GM18520 (cell line): ENCODE results near the gene TNNT3.

ENCODE experiments used
- ATAC-seq: cut with Tn5 transposase; IDR thresholded peaks from one replicate; pipeline ENCODE4 v1.9.1; 2021; ENCODE audit not compliant: unreplicated experiment

The TNNT3 gene

DNA sequence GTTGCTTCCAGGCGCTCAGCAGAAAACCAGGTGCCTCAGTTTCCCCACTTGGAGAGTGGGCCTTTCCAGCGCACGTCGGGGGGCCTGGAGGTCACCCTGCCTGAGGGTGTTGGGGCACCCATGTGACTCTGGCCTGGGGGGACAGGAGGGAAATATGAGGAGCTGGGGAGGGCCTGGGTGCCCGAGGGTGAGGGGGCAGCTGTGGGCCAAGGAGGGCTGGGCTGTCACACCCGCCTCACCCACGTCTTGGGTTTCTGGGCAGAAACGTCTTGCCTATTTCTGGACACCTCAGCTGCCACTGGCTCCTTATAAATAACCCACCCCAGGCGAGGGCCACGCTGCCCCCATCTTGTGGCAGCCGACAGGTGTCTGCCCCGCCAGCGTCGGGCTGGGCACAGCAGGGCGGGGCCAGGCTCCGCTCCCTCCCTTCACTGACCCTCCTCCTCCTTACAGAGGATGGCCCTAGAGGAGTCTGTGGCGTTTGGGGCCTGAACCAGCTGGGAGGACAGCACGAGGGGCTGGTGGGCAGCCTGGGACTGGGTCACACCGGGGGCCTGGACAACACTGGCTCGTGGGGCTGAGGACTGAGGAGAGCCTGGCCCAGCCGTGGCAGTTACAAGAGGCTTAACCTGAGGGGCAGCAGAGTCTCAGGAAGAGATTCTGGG, 1.5 kb downstream of the TNNT3 start:
- ATAC-seq = no peak

DNA sequence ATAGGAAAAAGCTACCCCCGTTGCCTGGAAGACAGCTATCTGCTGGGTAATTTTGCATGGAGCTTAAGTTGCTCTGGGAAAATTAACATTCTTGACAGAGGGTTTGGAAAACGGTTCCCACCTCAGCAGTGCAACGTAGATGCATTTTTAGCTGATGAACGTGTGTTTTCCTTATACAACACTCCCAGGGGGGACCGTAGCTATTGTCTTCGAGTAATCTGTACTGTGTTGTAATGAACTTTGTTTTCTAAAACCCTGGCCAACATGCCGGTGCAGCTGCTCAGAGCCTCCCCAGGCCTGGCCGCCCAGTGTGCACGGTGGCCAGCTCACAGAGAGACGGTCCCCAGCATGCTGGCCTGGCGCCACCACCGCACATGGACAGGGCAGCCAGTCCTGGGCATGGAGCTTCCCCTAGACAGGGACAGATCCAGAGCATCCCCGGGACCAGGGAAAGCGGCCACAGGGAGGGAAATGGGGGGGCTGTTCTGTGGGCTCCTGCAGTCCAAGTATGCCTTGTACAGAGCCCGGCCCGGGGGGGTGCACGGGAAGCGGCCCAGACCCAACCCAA, 2.2 kb downstream of the TNNT3 start:
- ATAC-seq = no peak

DNA sequence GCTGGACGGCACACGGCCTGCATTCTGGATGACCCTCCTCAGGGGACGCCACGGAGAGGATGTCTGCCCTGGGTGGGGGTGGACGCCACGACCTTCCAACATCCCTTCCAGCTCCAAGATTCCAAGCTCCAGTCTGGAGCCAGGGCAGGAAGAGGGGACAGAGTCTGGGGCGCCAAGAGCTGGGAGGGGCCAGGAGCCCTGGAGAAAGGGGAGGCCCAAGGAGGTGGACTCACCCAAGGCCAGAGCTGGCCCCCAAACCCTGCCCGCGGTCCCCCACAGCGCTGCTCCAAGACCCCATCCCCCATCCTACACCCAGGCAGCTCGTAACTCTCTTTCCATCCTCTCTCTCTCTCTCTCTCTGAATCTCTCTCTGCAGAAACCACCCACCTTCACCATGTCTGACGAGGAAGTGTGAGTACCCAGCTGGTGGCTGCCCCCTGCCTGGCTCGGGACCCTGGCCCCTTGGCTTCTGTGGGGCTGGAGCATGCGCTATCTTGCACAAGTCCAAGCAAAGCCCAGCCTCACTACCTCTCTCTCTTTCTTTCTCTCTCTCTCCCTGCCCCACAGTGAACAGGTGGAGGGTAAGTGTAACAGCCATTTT, 3.1 kb downstream of the TNNT3 start:
- no peak for ATAC-seq

DNA sequence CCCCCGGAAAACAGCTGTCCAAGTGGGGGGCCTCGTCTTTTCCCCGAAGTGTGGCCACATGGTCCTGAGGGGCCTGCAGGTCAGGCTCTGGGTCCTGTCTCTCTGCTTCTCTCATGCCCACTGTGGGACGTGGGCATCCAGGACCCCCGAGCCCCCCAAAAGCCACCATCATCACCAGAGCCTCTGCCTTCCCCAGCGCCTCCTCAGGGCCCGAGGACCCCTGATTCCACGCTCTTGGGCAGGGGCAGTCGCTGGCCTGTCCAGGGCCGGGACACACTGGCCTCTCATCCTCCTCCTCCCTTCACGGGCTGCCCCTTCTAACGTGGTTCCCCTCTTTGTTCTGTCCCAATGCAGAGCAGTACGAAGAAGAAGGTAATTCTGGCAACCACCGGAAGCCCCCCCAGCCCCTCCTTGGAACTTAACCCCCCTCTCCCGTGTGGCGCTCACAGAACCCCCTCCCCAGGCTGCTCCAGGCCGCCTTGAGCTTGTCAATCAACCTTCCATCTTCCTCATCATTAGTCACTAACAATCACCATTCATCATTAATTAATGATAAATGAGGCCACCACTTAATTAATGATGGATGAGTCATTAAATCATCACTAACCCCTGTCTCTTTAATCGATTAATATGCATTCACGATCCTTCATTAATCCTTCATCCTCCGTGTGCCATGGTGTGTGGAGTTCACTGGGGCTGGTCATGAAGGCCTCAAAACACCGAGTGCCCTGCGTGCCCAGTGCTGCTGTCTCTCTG, 3.9 kb downstream of the TNNT3 start:
- ATAC-seq = no peak

DNA sequence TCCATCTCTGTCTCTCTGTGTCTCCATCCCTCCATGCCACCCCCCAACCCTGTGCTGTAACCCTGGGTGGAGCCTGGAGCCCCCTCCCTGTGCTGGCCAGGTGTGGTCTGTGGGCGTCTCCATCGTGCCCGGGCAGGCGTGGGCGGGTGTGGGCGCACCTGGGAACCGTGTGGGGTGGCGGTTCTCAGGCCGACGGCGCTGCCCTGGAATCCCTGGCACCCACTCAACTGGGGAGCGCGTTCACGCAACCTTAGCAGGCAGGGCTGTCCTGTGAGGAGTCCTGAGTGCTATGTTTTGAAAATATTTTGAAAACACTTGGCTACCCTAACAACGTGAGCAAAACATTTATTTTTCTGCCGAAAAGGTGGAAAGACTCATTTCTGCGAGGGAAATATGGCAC, 4.7 kb downstream of the TNNT3 start:
- ATAC-seq = no peak

DNA sequence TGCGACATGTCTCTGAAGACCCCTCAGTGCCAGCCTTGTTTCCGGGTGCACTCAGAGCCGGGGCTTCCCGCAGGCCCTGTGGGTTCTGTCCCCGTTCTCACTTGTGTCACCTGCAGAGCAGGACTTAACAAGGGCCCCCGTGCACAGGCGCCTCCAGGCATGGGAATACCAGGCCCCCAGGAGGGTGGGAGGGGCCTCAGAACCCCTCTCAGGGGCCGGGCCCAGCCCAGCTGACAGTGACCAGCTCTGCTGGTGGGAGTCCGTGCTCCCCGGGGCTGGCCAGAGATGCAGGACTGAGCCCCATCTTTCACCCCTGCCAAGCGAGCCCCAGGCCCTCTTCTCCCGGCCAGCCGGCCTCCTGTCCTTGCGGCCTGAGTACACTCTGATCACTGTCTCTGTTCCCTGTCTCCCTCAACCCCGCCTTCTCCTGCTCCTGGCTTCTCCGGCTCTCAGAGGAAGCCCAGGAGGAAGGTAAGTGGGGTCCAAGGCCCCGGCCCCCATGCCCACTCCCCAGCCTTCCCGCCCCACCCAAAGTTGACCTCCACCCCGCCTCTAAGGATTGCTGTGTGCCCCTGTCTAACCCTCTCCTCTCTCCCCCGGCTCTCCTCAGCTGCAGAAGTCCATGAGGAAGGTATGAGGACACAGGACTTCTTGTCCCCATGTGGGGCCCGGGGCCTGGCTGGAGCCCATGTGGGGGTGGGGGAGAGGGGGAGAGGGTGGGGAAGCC, 5.3 kb downstream of the TNNT3 start:
- ATAC-seq = no peak

DNA sequence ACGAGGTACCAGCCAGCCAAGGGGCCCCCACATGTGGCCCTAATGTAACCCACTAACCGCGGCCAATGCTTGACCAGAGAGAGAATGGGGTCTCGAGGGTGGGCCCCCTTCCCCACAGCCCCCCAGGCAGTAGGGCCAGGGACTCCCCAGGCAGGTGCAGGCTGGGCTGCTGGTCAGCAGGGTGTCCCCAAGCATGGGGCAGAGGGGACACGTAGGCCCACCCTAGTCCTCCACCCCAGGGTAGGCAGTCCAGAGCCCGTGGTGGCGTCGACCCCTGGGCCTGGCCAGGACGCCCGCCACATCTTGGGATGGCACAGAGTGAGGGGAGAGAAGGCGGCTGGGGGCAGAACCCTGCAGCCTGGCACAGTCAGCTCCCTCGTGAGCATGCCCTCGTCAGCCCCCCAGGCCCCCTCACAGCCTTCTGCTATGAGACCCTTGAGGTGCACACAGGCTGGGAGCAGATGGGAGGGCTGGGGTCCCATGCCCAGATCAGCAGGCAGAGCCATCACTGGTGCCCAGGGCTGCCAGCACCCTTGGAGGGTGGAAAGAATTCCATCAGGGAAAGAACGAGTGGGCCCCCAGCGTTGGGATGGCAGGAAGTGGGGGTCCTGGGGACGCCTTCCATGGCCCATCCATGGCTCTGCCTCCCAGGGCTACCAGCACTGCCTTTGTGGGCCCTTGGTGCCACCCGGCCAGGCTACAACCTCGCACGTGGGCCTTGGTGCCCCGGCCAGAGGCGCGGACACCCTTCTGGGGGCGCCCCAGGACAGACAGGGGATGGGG, 6.1 kb downstream of the TNNT3 start:
- ATAC-seq = no peak

DNA sequence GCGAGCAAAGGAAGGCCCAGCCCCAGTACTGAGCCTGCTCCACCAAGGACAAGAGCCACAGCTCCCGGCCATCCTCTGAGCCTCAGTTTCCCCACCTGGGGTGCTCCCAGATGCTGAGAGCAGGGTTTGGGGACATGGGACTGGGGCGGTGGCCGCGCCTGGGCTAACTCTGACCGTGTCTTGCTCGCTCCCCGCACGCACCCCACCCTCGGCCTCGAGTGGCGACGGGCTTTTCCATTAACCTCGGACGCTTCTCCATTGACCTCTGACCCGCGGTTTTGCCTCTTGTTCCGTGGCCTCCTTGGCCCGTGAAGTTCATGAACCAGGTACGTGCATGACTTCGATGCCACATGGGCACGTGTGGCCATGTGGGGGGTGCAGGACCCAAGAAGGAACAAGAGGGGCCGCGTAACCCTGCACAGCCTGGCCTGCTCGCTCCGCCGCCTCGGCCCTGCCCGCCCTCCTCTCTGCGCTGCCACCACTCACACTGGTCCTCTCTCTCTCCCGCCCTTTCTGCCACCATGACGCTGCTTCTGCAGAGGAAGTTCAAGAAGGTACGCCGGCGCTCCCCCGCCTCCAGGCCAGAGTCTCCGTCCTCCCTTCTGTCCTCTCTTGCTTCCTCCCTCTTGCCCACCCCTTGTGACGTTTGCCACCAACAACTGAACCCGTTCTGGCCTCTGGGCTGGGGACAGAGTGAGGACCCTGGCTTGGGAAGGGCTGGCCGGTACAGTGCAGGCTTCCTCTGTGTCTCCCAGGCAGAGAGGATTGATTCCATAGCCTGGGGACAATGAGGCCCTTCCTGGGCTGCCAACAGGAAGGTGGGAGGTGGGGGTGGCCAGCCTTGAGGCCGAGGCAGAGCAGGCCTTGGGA, 6.9 kb downstream of the TNNT3 start:
- no peak for ATAC-seq

DNA sequence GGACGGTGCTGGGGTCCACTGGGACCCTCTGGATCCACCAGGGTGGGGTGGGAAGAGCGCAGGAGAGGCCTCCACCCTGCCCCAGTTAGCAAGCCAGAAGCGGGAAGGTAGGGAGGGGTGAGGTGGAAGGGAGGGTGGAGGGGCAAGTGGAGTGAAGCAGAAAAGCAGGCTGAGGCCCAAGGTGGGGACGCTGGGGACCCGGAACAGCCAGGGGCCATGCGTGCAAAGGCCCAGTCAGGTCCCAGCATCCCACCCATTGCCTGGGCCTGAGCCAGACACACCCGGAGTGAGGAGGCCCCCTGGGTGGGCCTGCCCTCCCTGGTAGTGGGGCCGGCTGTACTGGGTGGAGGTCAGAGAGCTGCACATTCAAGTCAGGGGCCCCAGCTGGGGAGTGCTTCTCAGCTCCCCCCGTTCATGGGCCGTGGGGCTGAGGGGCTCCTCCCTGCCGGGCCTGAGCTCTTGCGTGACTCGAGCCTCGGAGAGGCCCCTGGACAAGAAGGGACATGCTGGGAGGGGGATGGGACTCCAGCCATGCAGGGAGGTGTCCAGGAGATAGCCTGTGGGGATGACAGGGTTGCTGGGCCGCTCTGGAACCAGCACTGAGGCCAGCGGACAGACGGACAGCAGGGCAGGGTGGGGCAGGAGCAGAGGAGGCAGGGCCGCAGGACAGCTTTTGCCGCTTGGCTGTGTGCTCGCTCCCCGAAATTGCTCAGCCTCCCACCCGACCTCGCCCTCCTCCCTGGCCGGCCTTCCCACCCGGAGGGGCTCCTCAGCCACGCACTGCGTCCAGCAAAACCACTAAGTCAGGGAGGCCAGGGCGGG, 7.7 kb downstream of the TNNT3 start:
- ATAC-seq = no peak

DNA sequence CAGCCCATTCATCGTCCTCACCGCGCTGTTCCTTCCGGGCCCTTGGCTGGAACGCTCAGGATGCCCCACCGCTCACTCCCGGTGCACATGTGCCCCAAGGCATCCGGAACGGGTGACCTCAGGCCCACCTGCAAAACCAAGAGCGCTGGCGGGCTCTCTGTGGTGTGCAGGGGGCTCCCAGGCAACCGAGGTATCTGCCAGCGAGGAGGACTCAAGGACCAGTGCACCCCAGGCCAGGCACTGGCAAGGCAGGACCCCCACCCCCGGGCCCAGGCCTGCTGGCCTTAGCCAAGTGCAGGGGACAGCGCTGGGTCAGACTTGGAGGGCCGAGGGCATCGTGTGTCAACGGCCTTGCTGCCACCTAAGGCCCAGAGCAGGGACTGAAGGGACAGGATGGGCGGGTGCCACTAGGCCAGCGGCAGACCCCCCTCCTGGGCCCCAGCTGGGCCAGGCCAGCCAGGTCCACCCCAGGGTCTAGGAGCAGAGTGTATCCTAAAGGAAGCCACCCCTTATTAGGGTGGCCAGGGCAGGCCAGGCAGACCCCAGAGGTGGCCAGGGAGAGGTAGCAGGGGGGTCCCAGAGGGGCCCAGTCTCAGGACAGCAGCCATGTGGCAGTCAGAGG, 8.5 kb downstream of the TNNT3 start:
- no peak for ATAC-seq

DNA sequence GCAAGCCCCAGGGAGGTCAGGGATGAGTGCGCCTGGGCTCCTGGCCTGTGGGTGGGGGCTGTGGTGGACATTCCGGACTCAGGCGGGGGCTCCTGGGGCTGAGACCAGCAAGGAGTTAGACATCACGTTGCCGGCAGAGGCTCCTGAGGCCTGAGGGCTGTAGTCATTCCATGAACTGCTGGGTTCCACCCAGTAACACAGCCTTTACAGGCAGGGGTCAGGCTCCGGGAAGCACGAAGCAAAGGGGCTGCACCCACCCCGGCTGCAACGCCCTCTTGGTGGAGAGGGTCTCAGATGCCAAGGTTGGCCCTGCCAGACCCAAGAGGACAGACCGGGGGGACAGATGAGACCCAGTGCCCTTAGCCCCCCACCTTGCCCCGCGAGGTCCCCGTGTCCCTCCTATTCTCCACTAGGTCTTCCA, 9.0 kb downstream of the TNNT3 start:
- no peak for ATAC-seq

DNA sequence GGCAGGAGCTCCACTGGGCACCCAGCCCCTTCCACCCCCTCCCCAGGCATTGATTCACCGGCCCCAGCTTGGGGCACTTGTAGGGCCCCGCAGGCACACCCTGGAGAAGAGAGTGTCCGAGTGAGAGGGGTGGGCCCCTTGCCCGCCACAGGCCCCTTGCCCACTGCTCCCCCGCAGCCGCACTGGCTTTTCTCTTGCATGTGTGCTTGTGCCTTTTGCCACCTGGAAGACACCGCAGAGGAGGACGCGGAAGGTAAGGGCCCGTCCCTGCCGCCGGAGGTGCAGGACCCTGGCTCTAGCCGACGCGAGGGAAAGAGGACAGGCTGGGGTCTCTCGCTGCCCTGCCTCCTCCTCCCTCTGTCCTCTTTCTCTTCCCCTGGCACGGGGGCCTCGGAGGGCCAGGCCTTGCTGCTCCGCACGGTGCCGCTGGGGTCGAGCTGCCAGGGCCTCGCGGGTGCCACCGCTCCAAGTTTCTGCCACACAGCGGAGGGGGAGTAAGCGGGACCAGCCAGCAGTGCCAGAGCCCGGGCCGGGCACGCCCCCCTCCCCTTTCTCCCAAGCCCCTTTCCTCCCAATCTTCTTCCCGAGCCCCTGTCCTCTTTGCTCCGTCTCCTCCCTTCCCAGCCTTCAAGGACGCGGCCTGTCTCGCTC, 9.5 kb downstream of the TNNT3 start:
- no peak for ATAC-seq

DNA sequence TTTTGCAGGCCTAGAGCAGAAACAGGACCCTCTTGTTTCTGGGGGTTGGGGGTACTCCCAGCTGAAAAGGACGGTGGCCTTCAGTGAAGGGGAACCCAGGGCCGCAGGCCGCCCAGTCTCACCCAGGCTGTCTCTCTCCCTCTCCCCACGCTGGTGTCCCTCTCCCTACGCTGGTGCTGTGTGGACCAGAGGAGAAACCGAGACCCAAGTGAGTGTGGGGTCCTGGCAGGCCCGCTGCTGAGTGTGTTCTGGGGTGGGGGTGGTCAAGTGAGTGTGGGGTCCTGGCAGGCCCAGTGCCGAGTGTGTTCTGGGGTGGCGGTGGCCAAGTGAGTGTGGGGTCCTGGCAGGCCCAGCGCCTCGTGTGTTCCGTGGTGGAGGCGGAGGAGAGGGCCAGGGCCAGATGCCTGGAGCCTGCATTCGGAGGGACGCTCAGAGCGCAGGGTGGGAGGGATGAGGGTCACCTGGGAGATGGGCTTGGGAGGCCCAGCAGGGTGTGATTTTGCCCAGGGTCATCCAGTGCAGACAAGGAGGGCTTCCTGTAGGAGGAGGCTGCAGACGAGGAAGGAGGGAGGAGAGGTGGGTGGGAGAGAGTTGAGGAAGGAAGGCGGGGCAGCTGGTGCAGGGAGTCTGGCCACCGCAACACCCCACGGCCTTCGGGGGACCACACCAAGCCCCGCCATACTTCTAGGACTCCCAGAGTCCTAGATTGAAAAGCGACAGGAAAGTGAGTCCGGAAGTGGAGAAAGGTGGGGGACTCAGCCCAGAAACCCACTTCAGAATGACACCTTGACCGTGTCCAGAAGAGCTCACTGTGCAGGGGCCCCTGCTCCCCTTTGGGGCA, 10.3 kb downstream of the TNNT3 start:
- no peak for ATAC-seq

DNA sequence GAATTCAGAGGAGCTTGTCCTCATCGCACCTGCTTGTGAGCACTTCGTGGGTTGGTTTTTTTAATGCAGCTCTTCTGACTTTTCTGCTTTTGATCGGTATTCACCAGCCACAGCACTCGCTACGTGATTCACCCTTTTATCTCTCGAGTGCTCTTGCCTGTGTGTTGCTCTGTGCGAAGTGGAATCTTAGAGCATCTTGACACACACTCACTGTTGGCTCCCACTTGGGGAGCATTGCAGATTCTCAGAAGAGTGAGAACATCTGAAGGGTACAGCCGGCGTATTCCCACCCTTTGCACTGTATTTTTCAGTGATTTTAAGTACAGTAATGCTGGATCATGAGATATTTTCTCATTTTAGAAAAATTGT, 10.9 kb downstream of the TNNT3 start:
- no peak for ATAC-seq

DNA sequence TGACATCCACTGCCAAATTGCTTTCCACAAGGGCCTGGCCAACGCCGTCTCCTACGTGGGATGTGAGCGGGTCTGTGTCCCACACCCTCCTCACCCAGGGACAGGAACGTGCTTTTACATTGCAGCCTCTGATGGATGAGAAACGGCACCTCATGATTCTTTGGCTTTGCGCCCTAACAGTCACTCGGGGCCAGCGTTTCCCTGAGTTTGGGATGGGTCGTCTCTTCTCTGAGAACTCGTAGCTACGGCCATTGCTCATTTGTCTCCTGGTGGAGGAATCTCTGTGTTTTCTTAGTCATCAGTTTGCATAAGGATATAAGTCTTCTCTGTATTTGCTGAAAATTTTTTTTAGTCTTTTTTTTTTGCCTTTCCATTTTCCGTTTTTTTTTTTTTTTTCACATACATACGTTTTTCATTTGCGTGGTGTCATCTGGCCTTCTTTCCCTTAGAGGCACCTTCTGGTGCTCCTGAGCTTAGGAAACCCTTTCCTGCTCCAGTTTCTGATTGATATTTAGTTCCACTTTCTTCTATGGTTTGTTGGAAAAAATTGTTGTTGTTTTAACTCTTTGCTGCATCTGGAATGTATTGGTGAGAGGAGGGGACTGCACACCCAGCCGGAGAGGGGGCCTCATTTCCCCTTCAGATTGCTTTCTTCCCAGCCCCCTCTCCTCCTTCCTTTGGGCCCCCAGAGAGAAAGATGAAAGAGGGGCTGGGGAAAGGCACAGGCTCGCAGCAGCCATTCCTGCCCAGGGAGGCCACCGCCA, 12.0 kb downstream of the TNNT3 start:
- no peak for ATAC-seq

DNA sequence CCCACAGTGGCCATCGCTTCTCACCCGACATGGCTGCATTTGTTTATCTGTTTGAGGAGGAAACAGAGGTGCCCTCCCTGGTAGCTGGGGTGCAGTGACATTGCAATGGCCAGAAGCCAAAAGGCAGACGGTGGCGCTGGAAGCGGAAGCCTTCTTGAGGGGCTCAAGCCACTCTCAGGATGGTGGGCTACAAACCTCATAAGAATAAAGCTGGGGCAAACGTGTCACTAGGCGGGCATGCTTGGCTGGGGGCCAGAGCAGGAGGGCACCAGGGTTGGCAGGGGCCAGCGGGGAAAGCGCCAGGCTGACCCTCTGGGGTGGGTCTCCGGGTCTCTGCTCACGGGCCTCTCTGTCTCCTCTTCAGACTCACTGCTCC, 12.6 kb downstream of the TNNT3 start:
- no peak for ATAC-seq
